Mesendoderm (in vitro differentiated cells): ENCODE results near the gene OR1L6.

Source experiments
- DNase-seq: peaks from one replicate; pipeline ENCODE4 v3.0.0; 2013
- H2AK5ac ChIP-seq: 2 replicates; pipeline ENCODE4 v1.6.1; 2013; ENCODE audit warnings: low read length, inconsistent platforms
- H2BK120ac ChIP-seq: 2 replicates; pipeline ENCODE4 v1.6.1; 2013; ENCODE audit warnings: low read depth, mild to moderate bottlenecking, low read length, moderate library complexity, mixed read lengths
- H2BK15ac ChIP-seq: replicated peaks from 2 replicates; pipeline ENCODE4 v1.6.1; 2013; ENCODE audit warnings: low read depth, mild to moderate bottlenecking, moderate library complexity
- H2BK5ac ChIP-seq: 2 replicates; pipeline ENCODE4 v1.6.1; 2013; ENCODE audit warnings: low read length, inconsistent platforms
- H3K18ac ChIP-seq: 2 replicates; pipeline ENCODE4 v1.6.1; 2013; ENCODE audit warnings: mild to moderate bottlenecking, low read length, mixed read lengths
- H3K23ac ChIP-seq: one replicate; pipeline ENCODE4 v1.6.1; 2013; ENCODE audit warnings: low read length
- H3K27ac ChIP-seq: 2 replicates; pipeline ENCODE4 v1.5.1; 2013; ENCODE audit warnings: low read depth, mild to moderate bottlenecking, inconsistent platforms, low read length, moderate library complexity
- H3K27me3 ChIP-seq: 2 replicates; pipeline ENCODE4 v1.6.1; 2013; ENCODE audit warnings: low read length, control low read depth, mild to moderate bottlenecking, inconsistent platforms; ENCODE audit not compliant: insufficient read depth, poor library complexity
- H3K36me3 ChIP-seq: 2 replicates; pipeline ENCODE4 v1.6.1; 2013; ENCODE audit warnings: low read length, inconsistent platforms; ENCODE audit not compliant: control insufficient read depth, insufficient read depth
- H3K4ac ChIP-seq: one replicate; pipeline ENCODE4 v1.6.1; 2013; ENCODE audit warnings: low read depth, mild to moderate bottlenecking, low read length, moderate library complexity
- H3K4me1 ChIP-seq: 2 replicates; pipeline ENCODE4 v1.6.1; 2013; ENCODE audit warnings: low read depth, low read length, inconsistent platforms; ENCODE audit not compliant: control insufficient read depth
- H3K4me2 ChIP-seq: 2 replicates; pipeline ENCODE4 v1.6.1; 2013; ENCODE audit warnings: low read length
- H3K4me3 ChIP-seq: 2 replicates; pipeline ENCODE4 v1.5.1; 2013; ENCODE audit warnings: mild to moderate bottlenecking, low read length
- H3K56ac ChIP-seq: one replicate; pipeline ENCODE4 v1.6.1; 2013; ENCODE audit warnings: low read length
- H3K79me1 ChIP-seq: 2 replicates; pipeline ENCODE4 v1.6.1; 2013; ENCODE audit warnings: low read length, inconsistent platforms
- H3K79me2 ChIP-seq: 2 replicates; pipeline ENCODE4 v1.6.1; 2013; ENCODE audit warnings: mild to moderate bottlenecking, low read length; ENCODE audit not compliant: control insufficient read depth, insufficient read depth
- H3K9ac ChIP-seq: 2 replicates; pipeline ENCODE4 v1.6.1; 2013; ENCODE audit warnings: low read length, inconsistent platforms
- H4K5ac ChIP-seq: one replicate; pipeline ENCODE4 v1.6.1; 2013; ENCODE audit warnings: low read length
- H4K8ac ChIP-seq: one replicate; pipeline ENCODE4 v1.6.1; 2013; ENCODE audit warnings: low read depth, mild to moderate bottlenecking, control low read depth, low read length, moderate library complexity
- WGBS: extraction: QIAGEN DNeasy Blood & Tissue Kit; methylation state at CpG from one replicate; pipeline ENCODE4 v1.1.7; 2013; ENCODE audit warnings: low lambda C conversion rate, missing lambda C conversion rate; ENCODE audit not compliant: insufficient coverage; ENCODE audit errors: extremely low coverage; 5-methylcytosine and 5-hydroxymethylcytosine counted together

The OR1L6 gene

DNA sequence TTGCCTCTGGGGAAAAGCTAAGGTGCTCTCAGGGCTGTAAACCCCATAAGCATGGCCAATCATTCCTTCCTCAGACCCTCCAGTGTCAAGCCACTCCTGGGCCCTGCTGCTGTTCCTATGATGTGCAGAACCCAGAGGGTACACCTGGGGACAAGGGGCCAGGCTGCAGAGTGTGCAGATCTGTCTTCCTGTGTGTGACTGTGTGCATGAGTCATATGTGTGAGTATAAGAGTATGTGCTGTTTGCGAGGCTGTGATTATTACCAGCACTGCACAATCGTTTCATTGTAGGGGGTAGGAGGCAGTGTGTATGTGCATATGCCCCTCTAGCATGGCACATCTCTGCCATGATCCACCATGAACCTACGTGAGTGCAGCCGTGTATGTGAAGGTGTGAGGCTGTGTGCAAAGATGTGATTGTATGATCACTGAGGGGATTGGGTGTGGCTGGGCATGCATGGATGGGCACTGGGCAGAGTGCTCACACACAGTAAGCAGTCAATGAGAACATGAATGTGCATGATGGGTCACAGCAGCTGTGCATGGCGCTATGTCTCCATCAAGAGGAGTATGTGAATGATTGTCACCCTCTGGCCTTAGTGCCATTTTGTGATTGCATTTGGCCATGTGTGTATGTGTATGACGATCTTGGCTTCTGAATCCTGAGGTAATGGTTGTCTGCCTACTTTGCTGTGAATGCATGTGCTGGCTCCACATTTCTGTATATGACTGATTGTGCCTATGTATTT lies 55.4 kb downstream of the OR1L6 start:
- no peak overlapping the region for H2BK120ac ChIP-seq

More for the DNA sequence above, 55.4 kb downstream of the OR1L6 start:
- no CpG with 5 or more reads among the region's 6 CpGs for WGBS
- H3K27me3 ChIP-seq: no peaks in the 10 kb centered on the region
- H3K56ac ChIP-seq: no peak overlapping the region
- no peak overlapping the region for H3K9ac ChIP-seq
- H3K4me2 ChIP-seq: no peak overlapping the region
- no peak for DNase-seq
- H4K5ac ChIP-seq: no peak overlapping the region
- no peak overlapping the region for H2AK5ac ChIP-seq
- no peak overlapping the region for H3K4ac ChIP-seq
- H3K4me1 ChIP-seq: no peaks in the 10 kb centered on the region
- no peaks in the 10 kb centered on the region for H3K79me2 ChIP-seq
- no peak overlapping the region for H3K4me3 ChIP-seq
- no peak overlapping the region for H3K27ac ChIP-seq
- H4K8ac ChIP-seq: no peak overlapping the region
- H2BK15ac ChIP-seq: no peak overlapping the region
- no peaks in the 10 kb centered on the region for H3K79me1 ChIP-seq
- no peak overlapping the region for H3K18ac ChIP-seq
- H3K23ac ChIP-seq: no peak overlapping the region
- no peak overlapping the region for H2BK5ac ChIP-seq
- no peaks in the 10 kb centered on the region for H3K36me3 ChIP-seq
